HG03571 (cell line): Measurements from ENCODE around the gene DCP2.
A peak's percentile ranks its signal among the peaks of the same experiment; 100 is the strongest.

Experiments used
- ATAC-seq: cut with Tn5 transposase; IDR thresholded peaks from one replicate; pipeline ENCODE4 v1.9.1; 2021; ENCODE audit not compliant: unreplicated experiment

Gene DCP2

GRCh38 chr5:112965733-112966306 lies 10.8 kb upstream of the DCP2 start:
- no peak for ATAC-seq

DNA sequence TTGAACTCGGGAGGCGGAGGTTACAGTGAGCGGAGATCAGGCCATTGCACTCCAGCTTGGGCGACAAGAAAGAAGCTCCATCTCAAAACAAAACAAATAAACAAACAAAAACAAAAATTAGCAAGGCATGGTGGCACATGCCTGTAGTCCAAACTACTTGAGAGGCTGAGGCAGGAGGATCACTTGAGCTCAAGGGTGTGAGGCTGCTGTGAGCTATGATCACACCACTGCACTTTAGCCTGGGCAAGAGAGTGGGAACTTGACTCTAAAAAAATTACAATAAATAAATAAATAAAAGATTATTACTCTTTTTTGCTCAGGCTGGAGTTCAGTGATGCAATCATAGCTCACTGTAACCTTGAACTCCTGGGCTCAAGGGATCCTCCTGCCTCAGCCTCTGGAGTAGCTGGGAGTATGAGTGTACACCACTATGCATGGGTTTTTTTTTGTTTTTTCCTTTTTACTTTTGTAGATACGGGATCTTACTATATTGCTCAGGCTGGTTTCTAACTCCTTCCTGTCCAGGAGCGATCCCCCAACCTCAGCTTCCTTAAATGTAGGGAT lies 9.0 kb upstream of the DCP2 start:
- ATAC-seq, result no peak

DNA sequence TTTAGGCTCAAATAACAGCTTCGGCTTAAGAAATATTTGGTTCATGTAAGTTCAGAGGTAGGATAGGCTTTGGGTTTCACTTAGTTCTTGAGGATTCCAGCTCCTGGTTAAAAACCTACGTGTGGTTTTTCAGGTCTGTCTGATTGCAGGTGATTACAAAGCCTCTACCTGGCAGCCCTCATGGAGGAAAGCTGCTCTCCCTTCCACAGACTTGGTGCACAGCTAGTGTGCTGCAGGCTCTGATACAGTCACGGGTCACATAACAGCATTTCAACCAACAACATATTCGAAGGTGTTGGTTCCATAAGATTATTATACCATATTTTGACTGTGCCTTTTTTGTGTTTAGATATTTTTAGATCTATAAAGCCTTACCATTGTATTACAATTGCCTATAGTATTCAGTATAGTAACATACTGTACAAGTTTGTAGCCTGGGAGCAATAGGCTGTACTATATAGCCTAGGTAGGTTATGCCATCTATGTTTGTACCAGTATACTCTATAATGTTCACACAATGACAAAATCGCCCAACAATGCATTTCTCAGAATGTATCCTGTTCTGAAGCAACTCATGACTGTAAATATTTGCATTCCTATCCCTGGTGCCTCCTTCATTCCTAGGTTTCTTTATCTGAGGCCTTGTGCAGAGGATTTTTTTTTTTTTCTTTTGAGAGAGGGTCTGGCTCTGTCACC lies 8.0 kb upstream of the DCP2 start:
- ATAC-seq, result no peak

DNA sequence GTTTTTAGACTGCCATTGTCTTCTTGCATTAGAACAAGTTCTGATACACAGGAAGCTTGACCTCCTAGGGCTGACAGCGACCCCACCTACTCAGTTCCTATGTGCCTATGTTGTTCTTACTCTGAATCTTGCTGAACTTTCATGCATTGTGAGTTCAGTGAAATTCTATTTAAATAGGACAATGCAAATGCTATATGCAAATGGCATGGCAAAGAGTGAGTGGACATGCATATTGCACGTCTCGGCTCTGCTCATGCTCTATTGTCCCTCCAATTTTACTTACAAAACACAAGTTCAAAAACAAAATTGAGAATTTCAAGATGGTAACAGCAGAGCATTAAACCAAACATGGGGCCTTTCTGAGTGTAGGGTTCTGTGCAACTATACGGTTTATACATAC lies 5.3 kb upstream of the DCP2 start:
- no peak for ATAC-seq

GRCh38 chr5:112973036-112973435 lies 3.6 kb upstream of the DCP2 start:
- no peak for ATAC-seq

DNA sequence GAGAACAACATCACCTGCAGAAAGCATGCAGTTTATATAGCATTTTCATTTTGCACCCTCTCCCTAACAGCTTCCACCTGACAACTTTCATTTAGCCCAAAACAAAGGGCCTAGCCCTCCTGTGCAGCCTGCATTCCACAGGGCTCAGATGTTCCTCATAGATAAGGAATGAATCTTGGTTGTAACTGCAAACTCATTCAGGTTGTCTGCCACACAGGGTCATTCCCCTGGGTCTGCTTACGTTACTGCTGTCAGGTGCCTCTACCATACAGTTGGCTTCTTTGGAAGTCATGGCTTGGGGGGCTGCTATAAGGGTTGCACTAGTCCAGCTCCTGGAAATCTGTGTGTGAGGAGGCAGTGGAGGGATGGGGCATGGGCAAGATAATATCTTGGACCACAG lies 2.7 kb upstream of the DCP2 start:
- no peak for ATAC-seq

GRCh38 chr5:112974901-112975300 lies 1.7 kb upstream of the DCP2 start:
- ATAC-seq, result no peak

GRCh38 chr5:112975721-112976431 lies 722 bp upstream of the DCP2 start:
- peak; percentile 12 for ATAC-seq

DNA sequence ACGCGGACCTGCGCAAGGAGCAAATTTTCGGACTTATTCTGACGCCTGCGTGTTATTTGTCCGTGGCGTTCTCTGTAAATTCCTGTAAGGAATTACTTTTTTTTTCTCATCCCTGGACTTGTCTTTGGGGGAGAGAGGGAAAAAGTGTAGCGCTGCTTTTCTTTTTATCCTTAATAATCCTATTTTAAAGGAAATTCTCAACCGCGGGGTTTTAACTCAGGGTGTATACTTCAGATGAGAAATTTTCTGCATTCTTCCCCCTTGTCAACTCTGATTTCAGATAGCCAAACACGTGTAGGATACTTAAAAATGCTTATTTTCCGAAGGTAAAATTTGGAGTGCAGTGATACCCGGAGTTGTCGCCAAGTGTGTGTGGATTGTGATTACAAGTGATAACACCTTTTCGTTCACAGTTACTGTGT lies 853 bp downstream of the DCP2 start:
- ATAC-seq, result no peak

GRCh38 chr5:112978836-112979235 lies 2.2 kb downstream of the DCP2 start:
- no peak for ATAC-seq

DNA sequence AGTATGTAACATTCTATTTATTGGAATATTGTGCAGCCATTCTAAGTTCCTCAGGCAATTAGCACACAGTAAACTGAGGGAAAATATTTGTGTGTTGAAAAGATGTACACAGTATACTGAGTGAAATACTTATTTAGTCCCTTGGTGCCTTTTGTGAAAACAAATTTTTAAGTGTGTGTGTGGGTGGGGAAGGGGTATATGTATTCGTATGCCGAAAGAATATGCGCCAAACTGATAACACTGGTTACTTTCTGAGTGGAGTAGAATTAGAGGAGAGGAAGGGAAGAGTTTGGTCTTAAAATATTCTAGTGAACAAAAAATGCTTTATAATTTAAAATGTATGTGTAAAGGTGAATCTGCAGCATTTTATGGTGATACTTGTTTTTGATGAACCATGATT lies 3.1 kb downstream of the DCP2 start:
- no peak for ATAC-seq

- ATAC-seq, result no peak
Measured at GRCh38 chr5:112983363-112983762, 6.8 kb downstream of the DCP2 start.

- ATAC-seq, result no peak
Measured at GRCh38 chr5:112986224-112986623, 9.6 kb downstream of the DCP2 start.

GRCh38 chr5:112995764-112996618 lies 19.4 kb downstream of the DCP2 start:
- peak; percentile 74 for ATAC-seq

DNA sequence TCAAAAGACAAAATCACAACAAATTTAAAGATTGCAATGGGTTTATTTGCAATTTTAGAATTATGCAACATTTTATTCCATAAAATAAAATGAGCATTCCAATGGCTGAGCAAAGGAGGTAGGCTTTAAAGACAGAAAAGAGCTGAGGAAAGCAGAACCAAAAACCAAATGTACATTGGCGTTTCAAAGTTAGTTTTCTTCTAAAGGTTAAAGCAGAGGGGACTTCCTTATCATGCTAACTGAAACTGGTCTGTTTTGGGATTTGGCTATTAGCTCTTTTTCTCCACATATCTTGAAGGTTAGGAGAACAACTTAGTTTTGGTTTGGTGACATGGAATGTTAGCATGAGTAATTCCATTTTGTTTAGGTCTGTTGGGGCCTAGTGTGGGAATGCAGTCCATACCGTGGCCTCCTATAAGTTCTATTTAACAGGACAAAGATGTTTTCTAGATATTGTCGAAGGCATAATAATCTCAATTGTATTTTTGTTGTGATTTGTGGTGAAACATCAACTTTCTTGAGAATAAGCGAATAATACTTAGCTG lies 20.3 kb downstream of the DCP2 start:
- no peak for ATAC-seq

GRCh38 chr5:112998296-112998695 lies 21.7 kb downstream of the DCP2 start:
- no peak for ATAC-seq

- ATAC-seq, result no peak
Measured at GRCh38 chr5:113000466-113000865, 23.9 kb downstream of the DCP2 start.

DNA sequence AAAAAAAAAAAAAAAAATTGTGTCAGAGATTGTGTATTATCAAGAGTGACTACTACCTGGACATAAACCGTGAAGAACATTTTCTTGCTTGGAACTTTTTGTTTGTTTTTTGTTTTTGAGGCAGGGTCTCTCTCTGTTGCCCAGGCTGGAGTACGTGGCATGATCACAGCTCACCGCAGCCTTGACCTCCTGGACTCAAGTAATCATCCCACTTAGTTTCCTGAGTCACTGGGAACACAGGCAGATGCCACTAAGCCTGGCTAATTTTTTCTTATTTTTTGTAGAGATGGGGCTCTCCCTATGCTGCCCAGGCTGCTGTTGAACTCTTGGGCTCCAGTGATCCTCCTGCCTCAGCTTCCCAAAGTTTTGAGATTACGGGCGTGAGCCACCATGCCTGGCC lies 25.8 kb downstream of the DCP2 start:
- no peak for ATAC-seq

GRCh38 chr5:113003763-113004162 lies 27.2 kb downstream of the DCP2 start:
- no peak for ATAC-seq

DNA sequence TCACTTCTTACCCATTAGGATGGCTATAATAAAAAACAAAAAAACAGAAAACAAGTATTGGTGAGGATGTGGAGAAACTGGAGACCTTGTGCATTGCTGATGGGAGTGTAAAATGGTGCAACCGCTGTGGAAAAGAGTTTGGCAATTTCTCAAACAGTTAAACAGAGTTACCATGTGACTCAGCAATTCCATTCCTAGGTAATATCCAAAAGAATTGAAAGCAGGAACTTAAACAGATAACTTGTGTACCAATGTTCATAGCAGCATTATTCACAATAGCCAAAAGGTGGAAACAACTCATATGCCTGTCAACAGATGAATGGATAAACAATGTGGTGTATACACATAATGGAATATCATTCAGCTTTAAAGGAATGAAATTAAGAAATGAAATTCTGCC lies 28.9 kb downstream of the DCP2 start:
- ATAC-seq, result no peak
